ENCODE data around the gene IFI27L2.

DNA sequence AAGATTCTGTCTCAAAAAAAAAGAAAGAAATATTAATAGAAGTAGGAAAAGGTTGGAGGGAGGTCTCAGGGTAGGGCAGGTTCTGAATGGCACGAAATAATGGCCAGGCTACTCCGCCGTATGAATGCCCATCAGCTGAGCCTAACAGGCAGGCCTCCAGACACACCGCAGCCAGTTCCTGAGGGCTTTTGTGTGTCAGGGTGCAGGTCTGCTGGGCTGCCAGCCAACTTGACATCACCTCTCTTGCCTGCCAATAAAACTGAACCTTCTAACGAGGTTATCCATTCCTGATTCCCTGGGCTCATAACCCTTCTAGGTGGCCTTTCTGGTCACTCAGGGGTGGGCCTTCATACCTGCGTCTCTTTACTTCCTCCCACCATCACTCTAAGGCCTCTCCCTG is 15.9 kb downstream of the IFI27L2 start:
- TF ChIP-seq, protein P1, sequence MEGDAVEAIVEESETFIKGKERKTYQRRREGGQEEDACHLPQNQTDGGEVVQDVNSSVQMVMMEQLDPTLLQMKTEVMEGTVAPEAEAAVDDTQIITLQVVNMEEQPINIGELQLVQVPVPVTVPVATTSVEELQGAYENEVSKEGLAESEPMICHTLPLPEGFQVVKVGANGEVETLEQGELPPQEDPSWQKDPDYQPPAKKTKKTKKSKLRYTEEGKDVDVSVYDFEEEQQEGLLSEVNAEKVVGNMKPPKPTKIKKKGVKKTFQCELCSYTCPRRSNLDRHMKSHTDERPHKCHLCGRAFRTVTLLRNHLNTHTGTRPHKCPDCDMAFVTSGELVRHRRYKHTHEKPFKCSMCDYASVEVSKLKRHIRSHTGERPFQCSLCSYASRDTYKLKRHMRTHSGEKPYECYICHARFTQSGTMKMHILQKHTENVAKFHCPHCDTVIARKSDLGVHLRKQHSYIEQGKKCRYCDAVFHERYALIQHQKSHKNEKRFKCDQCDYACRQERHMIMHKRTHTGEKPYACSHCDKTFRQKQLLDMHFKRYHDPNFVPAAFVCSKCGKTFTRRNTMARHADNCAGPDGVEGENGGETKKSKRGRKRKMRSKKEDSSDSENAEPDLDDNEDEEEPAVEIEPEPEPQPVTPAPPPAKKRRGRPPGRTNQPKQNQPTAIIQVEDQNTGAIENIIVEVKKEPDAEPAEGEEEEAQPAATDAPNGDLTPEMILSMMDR (IDR thresholded peaks at IDR 0.05) = no peak
- TF ChIP-seq POLR2A (IDR thresholded peaks at IDR 0.05) = no peak

Data from vagina (tissue), 2 donors.